ENCODE measurements around the gene B3GALT6.

B3GALT6 gene

DNA sequence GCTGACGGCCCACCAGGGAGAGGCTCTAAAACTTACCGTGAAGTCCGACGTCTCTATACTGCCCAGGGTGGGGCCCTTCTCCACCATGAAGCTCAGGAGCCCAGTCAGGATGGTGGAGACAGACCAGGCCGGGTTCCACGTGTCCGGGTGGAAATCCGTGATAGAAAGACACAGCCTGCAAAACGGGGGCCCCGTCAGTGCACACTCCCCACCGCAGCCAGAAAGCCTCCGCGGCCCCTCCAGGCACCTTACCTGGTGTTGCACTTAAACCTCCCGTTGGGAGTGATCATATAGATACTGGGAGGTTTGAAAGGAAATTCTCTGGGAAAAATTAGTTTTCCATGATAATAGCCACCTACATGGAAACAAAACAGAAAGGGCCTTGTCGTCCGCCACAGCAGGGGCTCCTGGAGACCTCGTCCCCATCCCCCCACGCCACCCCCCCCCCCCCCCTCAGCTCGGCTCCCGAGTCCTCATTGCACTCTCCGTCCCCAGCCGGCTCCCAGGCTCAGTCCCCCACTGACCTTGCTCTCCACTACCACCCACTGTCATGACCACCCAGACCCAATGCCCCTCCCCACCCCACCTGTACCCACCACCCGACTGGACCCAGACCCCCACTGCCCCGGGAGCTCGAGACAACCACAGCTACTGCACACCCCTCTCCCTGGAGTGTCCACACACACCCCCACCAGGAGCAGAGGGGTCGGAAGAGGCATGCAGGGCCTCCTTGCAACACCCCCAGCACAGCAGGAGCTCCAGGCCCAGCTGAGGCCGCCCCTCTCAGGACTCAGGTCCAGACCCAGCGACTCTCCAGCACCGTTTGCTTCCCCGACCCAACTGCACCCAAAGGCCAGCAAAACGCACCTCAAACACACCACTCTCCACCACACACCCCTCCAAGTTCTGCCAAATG, 25.2 kb downstream of the B3GALT6 start:
- TF ChIP-seq, protein P1, sequence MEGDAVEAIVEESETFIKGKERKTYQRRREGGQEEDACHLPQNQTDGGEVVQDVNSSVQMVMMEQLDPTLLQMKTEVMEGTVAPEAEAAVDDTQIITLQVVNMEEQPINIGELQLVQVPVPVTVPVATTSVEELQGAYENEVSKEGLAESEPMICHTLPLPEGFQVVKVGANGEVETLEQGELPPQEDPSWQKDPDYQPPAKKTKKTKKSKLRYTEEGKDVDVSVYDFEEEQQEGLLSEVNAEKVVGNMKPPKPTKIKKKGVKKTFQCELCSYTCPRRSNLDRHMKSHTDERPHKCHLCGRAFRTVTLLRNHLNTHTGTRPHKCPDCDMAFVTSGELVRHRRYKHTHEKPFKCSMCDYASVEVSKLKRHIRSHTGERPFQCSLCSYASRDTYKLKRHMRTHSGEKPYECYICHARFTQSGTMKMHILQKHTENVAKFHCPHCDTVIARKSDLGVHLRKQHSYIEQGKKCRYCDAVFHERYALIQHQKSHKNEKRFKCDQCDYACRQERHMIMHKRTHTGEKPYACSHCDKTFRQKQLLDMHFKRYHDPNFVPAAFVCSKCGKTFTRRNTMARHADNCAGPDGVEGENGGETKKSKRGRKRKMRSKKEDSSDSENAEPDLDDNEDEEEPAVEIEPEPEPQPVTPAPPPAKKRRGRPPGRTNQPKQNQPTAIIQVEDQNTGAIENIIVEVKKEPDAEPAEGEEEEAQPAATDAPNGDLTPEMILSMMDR (IDR thresholded peaks at IDR 0.05; ENCODE audit: insufficient read depth, low read length, poor library complexity, severe bottlenecking) = no peak
- Histone ChIP-seq H3K36me3 (ENCODE audit: control insufficient read depth, insufficient read depth, low read length) (peaks cover 36% of the 10 kb centered on the region), H3K27me3 (replicated peaks; ENCODE audit: control insufficient read depth, insufficient read depth, low read length) (no peaks in the 10 kb centered on the region), H3K4me3 (replicated peaks; ENCODE audit: low read depth, low read length) (no peak overlapping the region)
- no peak for DNase-seq (ENCODE audit: extremely low read depth, insufficient read length)

DNA sequence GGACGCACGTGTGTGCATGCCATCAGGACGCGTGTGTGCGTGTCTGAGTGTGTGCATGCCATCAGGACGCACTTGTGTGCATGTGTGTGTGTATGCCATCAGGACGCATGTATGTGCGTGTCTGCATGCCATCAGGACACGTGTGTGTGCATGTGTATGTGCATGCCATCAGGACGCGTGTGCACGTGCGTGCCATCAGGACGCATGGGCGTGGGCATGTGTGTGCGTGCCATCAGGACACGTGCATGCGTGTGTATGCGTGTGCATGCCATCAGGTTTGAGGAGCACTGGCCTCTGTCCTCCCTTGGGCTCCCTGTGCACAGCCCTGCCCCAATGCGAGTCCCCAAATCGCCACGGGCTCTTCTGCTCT, 27.1 kb downstream of the B3GALT6 start:
- Histone ChIP-seq H3K36me3 (ENCODE audit: control insufficient read depth, insufficient read depth, low read length) (peaks cover 41% of the 10 kb centered on the region), H3K27me3 (replicated peaks; ENCODE audit: control insufficient read depth, insufficient read depth, low read length) (no peaks in the 10 kb centered on the region), H3K4me3 (replicated peaks; ENCODE audit: low read depth, low read length) (no peak overlapping the region)
- TF ChIP-seq, protein P1 (IDR thresholded peaks at IDR 0.05; ENCODE audit: insufficient read depth, low read length, poor library complexity, severe bottlenecking) = no peak
- DNase-seq (ENCODE audit: extremely low read depth, insufficient read length) = no peak

DNA sequence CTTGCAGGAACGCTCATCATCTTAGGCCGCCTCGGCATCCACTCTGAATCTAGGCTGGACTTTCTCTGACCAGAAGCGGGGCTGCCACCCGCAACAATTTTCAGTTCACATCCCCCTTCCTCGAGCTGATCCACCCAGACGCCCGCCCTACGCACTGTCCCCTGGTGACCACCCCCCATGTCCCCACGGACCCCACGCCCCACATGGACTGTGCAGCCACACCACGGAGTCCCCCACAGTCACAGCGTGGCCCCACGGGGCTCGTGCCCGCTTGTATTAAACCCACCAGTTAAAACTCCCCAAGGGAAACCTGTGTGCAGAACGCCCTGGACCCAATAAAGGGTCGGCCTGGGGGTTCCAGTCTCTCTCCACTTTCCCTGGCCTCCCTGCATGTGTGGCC, 27.5 kb downstream of the B3GALT6 start:
- peaks cover 41% of the 10 kb centered on the region for H3K36me3 ChIP-seq (ENCODE audit: control insufficient read depth, insufficient read depth, low read length)
- TF ChIP-seq, protein P1 (IDR thresholded peaks at IDR 0.05; ENCODE audit: insufficient read depth, low read length, poor library complexity, severe bottlenecking) = no peak
- H3K27me3 ChIP-seq (replicated peaks; ENCODE audit: control insufficient read depth, insufficient read depth, low read length) = no peaks in the 10 kb centered on the region
- DNase-seq (ENCODE audit: extremely low read depth, insufficient read length) = no peak
- no peak overlapping the region for H3K4me3 ChIP-seq (replicated peaks; ENCODE audit: low read depth, low read length)

DNA sequence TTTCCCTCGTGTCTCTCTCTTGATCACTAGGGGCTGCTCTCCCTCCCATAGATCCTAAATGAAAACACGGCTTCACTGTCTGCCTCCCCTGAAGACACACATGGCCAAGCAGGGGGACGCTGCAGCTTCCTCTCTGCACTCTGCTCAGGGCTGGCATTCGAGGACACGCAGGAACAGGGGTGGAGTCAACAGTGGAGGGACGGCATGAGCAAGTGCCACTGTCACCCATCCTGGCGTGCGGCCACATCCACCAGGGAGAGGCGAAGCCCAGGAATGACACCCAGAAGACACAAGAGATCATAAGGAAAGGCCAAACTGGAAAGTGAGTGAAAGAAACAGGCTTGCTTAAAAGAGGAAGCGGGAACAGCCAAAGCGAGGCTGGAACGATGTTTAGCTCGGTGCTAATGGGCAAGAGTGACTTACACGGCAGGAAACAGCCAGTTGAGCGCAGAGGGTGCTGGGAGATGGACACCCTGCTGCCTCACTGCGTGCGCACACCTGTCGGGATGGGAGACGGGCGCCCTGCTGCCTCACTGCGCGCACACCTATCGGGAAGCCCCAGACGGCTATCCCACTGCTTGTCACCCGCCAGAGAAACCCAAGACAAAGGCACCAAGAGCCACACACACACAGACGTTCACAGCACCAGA, 28.0 kb downstream of the B3GALT6 start:
- Histone ChIP-seq H3K4me3 (replicated peaks; ENCODE audit: low read depth, low read length) (no peak overlapping the region), H3K27me3 (replicated peaks; ENCODE audit: control insufficient read depth, insufficient read depth, low read length) (no peaks in the 10 kb centered on the region), H3K36me3 (ENCODE audit: control insufficient read depth, insufficient read depth, low read length) (peaks cover 42% of the 10 kb centered on the region)
- TF ChIP-seq, protein P1 (IDR thresholded peaks at IDR 0.05; ENCODE audit: insufficient read depth, low read length, poor library complexity, severe bottlenecking) = no peak
- DNase-seq (ENCODE audit: extremely low read depth, insufficient read length) = no peak

DNA sequence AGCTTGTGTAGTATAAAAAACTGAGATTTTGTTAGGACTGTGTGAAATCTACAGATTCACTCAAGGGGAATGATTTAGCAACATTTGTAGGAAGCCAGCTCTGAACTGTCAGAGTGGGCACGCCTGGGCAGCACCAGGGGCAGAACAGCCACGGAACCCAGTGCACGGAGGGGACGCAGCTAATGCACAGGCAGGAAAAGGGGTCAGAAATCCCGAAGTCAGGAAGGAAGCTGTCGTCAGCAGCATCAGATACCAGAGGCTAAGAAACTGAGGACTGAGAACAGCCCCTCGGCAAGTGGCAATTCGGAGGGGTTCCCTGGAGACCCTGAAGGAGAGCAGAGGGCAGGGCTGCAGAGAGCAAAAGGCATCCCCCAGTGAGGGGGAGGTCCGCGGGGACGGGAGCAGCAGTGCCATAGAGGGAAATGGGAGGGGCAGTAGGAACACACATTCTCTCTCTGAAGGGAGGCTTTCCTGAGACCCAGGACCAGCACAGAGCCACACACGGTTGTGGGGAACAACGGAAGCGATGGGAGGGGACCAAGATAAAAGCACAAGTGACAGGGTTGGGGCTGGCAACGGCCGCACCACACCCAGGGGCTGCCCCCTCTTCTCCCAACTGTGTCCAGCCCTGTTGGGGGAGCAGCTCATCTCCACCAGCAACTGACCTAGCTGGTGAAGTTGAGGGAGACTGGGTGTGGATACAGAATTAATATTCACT, 29.0 kb downstream of the B3GALT6 start:
- DNase-seq (ENCODE audit: extremely low read depth, insufficient read length) = no peak
- Histone ChIP-seq H3K4me3 (replicated peaks; ENCODE audit: low read depth, low read length) (no peak overlapping the region), H3K36me3 (ENCODE audit: control insufficient read depth, insufficient read depth, low read length) (peaks cover 41% of the 10 kb centered on the region), H3K27me3 (replicated peaks; ENCODE audit: control insufficient read depth, insufficient read depth, low read length) (no peaks in the 10 kb centered on the region)
- TF ChIP-seq, protein P1 (IDR thresholded peaks at IDR 0.05; ENCODE audit: insufficient read depth, low read length, poor library complexity, severe bottlenecking) = no peak

All from GM06990 (cell line).